ENCODE measurements around the gene MAP2K1. TPM values are rescaled to one million over a fixed set of nuclear protein-coding genes. Genes with fewer than 3 reads are reported as not detected.
A peak's percentile ranks its signal among the peaks of the same experiment; 100 is the strongest.

The MAP2K1 gene
- total RNA-seq, 1 donor from 2014 or later, result 53.6 TPM

GRCh38 chr15:66411190-66411589 lies 24.5 kb downstream of the MAP2K1 start:
- Histone ChIP-seq H3K27me3 (ENCODE audit: low read depth) (no peaks in the 10 kb centered on the region), H3K4me1 (peaks cover 25% of the 10 kb centered on the region), H3K4me3 (no peak overlapping the region), H3K9me3 (no peaks in the 10 kb centered on the region), H3K27ac (no peak overlapping the region), H3K36me3 (no peaks in the 10 kb centered on the region)
- ATAC-seq (peak; percentile 46 to 51), DNase-seq (no peak)
- intact Hi-C loops (cut with DNase I), result no loop called here
- no peak for TF ChIP-seq CTCF (IDR thresholded peaks at IDR 0.05)

- H3K4me3 ChIP-seq, result no peak overlapping the region
- TF ChIP-seq CTCF (IDR thresholded peaks at IDR 0.05), result no peak
- H3K4me1 ChIP-seq, result peaks cover 30% of the 10 kb centered on the region
- H3K9me3 ChIP-seq, result no peaks in the 10 kb centered on the region
- no peak for DNase-seq
- H3K27me3 ChIP-seq (ENCODE audit: low read depth), result no peaks in the 10 kb centered on the region
- H3K27ac ChIP-seq, result no peak overlapping the region
- no peaks in the 10 kb centered on the region for H3K36me3 ChIP-seq
- no peak for ATAC-seq
- intact Hi-C loops (cut with DNase I), result no loop called here
Observed at GRCh38 chr15:66412220-66412619, 25.5 kb downstream of the MAP2K1 start.

- intact Hi-C loops (cut with DNase I), result no loop called here
- no peak for ATAC-seq
- peaks cover 30% of the 10 kb centered on the region for H3K4me1 ChIP-seq
Observed at GRCh38 chr15:66413579-66413978, 26.9 kb downstream of the MAP2K1 start.

GRCh38 chr15:66415360-66415759 lies 28.6 kb downstream of the MAP2K1 start:
- intact Hi-C loops (cut with DNase I), result no loop called here
- Histone ChIP-seq H3K4me1 (peaks cover 30% of the 10 kb centered on the region), H3K9me3 (no peaks in the 10 kb centered on the region), H3K27me3 (ENCODE audit: low read depth) (no peaks in the 10 kb centered on the region), H3K4me3 (no peak overlapping the region), H3K27ac (no peak overlapping the region), H3K36me3 (no peaks in the 10 kb centered on the region)
- no peak for DNase-seq
- no peak for TF ChIP-seq CTCF (IDR thresholded peaks at IDR 0.05)
- no peak for ATAC-seq

More at GRCh38 chr15:66413579-66413978, 26.9 kb downstream of the MAP2K1 start:
- no peak overlapping the region for H3K4me3 ChIP-seq
- DNase-seq, result no peak
- H3K9me3 ChIP-seq, result no peaks in the 10 kb centered on the region
- no peaks in the 10 kb centered on the region for H3K27me3 ChIP-seq (ENCODE audit: low read depth)
- H3K27ac ChIP-seq, result no peak overlapping the region
- H3K36me3 ChIP-seq, result no peaks in the 10 kb centered on the region
- TF ChIP-seq CTCF (IDR thresholded peaks at IDR 0.05), result no peak

- ATAC-seq (no peak), DNase-seq (no peak)
- Histone ChIP-seq H3K4me3 (peak overlapping the region; percentile 20), H3K9me3 (no peaks in the 10 kb centered on the region), H3K27ac (no peak overlapping the region), H3K36me3 (no peaks in the 10 kb centered on the region), H3K4me1 (peaks cover 6% of the 10 kb centered on the region), H3K27me3 (ENCODE audit: low read depth) (no peaks in the 10 kb centered on the region)
- TF ChIP-seq CTCF (IDR thresholded peaks at IDR 0.05), result no peak
- intact Hi-C loops (cut with DNase I), result no loop called here
Observed at GRCh38 chr15:66417736-66418135, 31.0 kb downstream of the MAP2K1 start.

- H3K27me3 ChIP-seq (ENCODE audit: low read depth), result no peaks in the 10 kb centered on the region
- ATAC-seq (no peak), DNase-seq (no peak)
- TF ChIP-seq CTCF (IDR thresholded peaks at IDR 0.05), result no peak
- no peak overlapping the region for H3K27ac ChIP-seq
- H3K36me3 ChIP-seq, result no peaks in the 10 kb centered on the region
- no peaks in the 10 kb centered on the region for H3K9me3 ChIP-seq
- intact Hi-C loops (cut with DNase I), result no loop called here
- H3K4me3 ChIP-seq, result no peak overlapping the region
- peaks cover 5% of the 10 kb centered on the region for H3K4me1 ChIP-seq
Observed at GRCh38 chr15:66419471-66419870, 32.8 kb downstream of the MAP2K1 start.

All from lower lobe of right lung (tissue), 2 donors.